SK-N-SH (cell line): ENCODE results near the gene FUCA1. TPM values are rescaled to one million over a fixed set of nuclear protein-coding genes. Genes with fewer than 3 reads are reported as not detected.

Experiments used
- CTCF ChIA-PET: fragments of 300-600, 350-600 bp; formaldehyde crosslinking; extraction: SDS; loops from one replicate; lab custom pipeline; 2021; lab: Yijun Ruan, JAX
- POLR2A ChIA-PET: fragments of 350-600 bp; sonication (Branson Sonifier 250); formaldehyde crosslinking; extraction: SDS; loops from one replicate; lab custom pipeline; 2020; ENCODE audit warnings: antibody characterized with exemption, inconsistent platforms; lab: Yijun Ruan, JAX
- DNase-seq: peaks from one replicate; pipeline ENCODE4 v3.0.0; 2012
- H2AFZ ChIP-seq: fragments of 200-600 bp; sonication (generic); 2 replicates; pipeline ENCODE4 v1.8.1; 2016; ENCODE audit warnings: antibody characterized with exemption, mild to moderate bottlenecking, low read depth
- H3F3A ChIP-seq: fragments of 200-600 bp; sonication (generic); replicated peaks from 2 replicates; pipeline ENCODE3; 2016; ENCODE audit warnings: antibody characterized with exemption, mild to moderate bottlenecking; ENCODE audit not compliant: insufficient read depth
- H3K27ac ChIP-seq, 2 experiments: fragments of 200-500 bp in 1 of 2; fragments of 200-600 bp in 1 of 2; sonication (Bioruptor generic) in 1 of 2; sonication (generic), shearing (Covaris generic) in 1 of 2; 2 replicates each; pipeline versions ENCODE4 v1.5.1 to v1.6.1; 2014 to 2016; ENCODE audit warnings: low read depth in 2 of 2, inconsistent platforms in 1 of 2, low read length in 1 of 2, mild to moderate bottlenecking in 1 of 2, mixed read lengths in 1 of 2
- H3K27me3 ChIP-seq: fragments of 200-600 bp; sonication (generic), shearing (Covaris generic); 2 replicates; pipeline ENCODE4 v1.6.1; 2016; ENCODE audit warnings: mixed run types; ENCODE audit not compliant: insufficient read depth
- H3K36me3 ChIP-seq, 2 experiments: fragments of 200-500 bp in 1 of 2; fragments of 200-600 bp in 1 of 2; sonication (Bioruptor generic) in 1 of 2; sonication (generic) in 1 of 2; replicated peaks in 1 of 2; 2 replicates each; pipeline versions ENCODE3 to v1.5.1; 2014 to 2016; ENCODE audit warnings: low read length in 1 of 2, mild to moderate bottlenecking in 1 of 2; ENCODE audit not compliant: insufficient read depth in 2 of 2, control insufficient read depth in 1 of 2
- H3K4me1 ChIP-seq, 2 experiments: fragments of 200-500 bp in 1 of 2; fragments of 200-600 bp in 1 of 2; sonication (Bioruptor generic) in 1 of 2; sonication (generic), shearing (Covaris generic) in 1 of 2; 2 replicates each; pipeline versions ENCODE4 v1.5.1 to v1.6.1; 2014 to 2016; ENCODE audit warnings: low read depth in 1 of 2, low read length in 1 of 2, mixed run types in 1 of 2; ENCODE audit not compliant: insufficient read depth in 2 of 2, control insufficient read depth in 1 of 2
- H3K4me2 ChIP-seq: fragments of 200-600 bp; sonication (generic), shearing (Covaris generic); 2 replicates; pipeline ENCODE4 v1.6.1; 2017; ENCODE audit warnings: mixed run types
- H3K4me3 ChIP-seq, 2 experiments: fragments of 200-500 bp in 1 of 2; fragments of 200-600 bp in 1 of 2; sonication (Bioruptor generic) in 1 of 2; sonication (generic), shearing (Covaris generic) in 1 of 2; 2 replicates each; pipeline versions ENCODE4 v1.5.1 to v1.8.1; 2014 to 2016; ENCODE audit warnings: low read depth in 2 of 2, inconsistent platforms in 1 of 2, low read length in 1 of 2, mild to moderate bottlenecking in 1 of 2, mixed read lengths in 1 of 2, moderate library complexity in 1 of 2
- H3K79me2 ChIP-seq: fragments of 200-600 bp; sonication (generic); 2 replicates; pipeline ENCODE4 v1.8.1; 2017; ENCODE audit warnings: mild to moderate bottlenecking; ENCODE audit not compliant: insufficient read depth
- H3K9ac ChIP-seq: fragments of 200-600 bp; sonication (generic); 2 replicates; pipeline ENCODE4 v1.6.1; 2017; ENCODE audit warnings: mixed run types
- H3K9me2 ChIP-seq: fragments of 200-600 bp; sonication (generic); 2 replicates; pipeline ENCODE4 v1.6.1; 2017; ENCODE audit warnings: mixed run types
- H3K9me3 ChIP-seq: fragments of 200-600 bp; sonication (generic); 2 replicates; pipeline ENCODE4 v1.6.1; 2017; ENCODE audit warnings: mixed run types, mild to moderate bottlenecking, moderate library complexity
- H4K20me1 ChIP-seq: fragments of 200-600 bp; sonication (generic); 2 replicates; pipeline ENCODE4 v1.6.1; 2017; ENCODE audit warnings: mild to moderate bottlenecking, mixed run types; ENCODE audit not compliant: insufficient read depth
- EP300 ChIP-seq, 2 experiments: IDR thresholded peaks; 2 replicates each; pipeline versions ENCODE4 v1.4.0 to v1.6.1; 2012; ENCODE audit warnings: borderline replicate concordance in 1 of 2, low read depth in 1 of 2, low read length in 1 of 2
- FOXJ3 ChIP-seq: sonication (generic); formaldehyde crosslinking; IDR thresholded peaks from 2 replicates; pipeline ENCODE4 v1.5.1; 2020; ENCODE audit warnings: mild to moderate bottlenecking, missing genetic modification reagents
- GABPA ChIP-seq: IDR thresholded peaks from 2 replicates; pipeline ENCODE4 v1.4.0; 2012; ENCODE audit warnings: low read depth, mild to moderate bottlenecking
- JUND ChIP-seq: IDR thresholded peaks from 2 replicates; pipeline ENCODE4 v1.4.0; 2012
- MEF2A ChIP-seq: IDR thresholded peaks from 2 replicates; pipeline ENCODE4 v1.4.0; 2012; ENCODE audit warnings: low read depth, borderline replicate concordance
- NFIC ChIP-seq: IDR thresholded peaks from 2 replicates; pipeline ENCODE4 v1.4.0; 2012; ENCODE audit warnings: borderline replicate concordance
- RCOR1 ChIP-seq: fragments of 150-350 bp; IDR thresholded peaks from 2 replicates; pipeline ENCODE4 v1.6.1; 2017; ENCODE audit warnings: antibody characterized with exemption, low read length
- WGBS: methylation state at CpG from one replicate; pipeline ENCODE4 v1.1.6; 2017; ENCODE audit warnings: low lambda C conversion rate; 5-methylcytosine and 5-hydroxymethylcytosine counted together
- polyA plus RNA-seq, 3 experiments: library from polyadenylated mRNA; depleted of rRNA; stranded (reverse); fragments of >200 nt; gene quantifications; 2 replicates each; pipeline ENCODE4 v1.2.3, GENCODE V29; 2012
- TF ChIP-seq, protein P1 (sequence below): IDR thresholded peaks from 2 replicates; pipeline ENCODE4 v1.4.0; 2012; ENCODE audit warnings: low read depth
- TF ChIP-seq, protein P2 (sequence below): IDR thresholded peaks from 2 replicates; pipeline ENCODE4 v1.6.1; 2012; ENCODE audit warnings: mild to moderate bottlenecking, low read depth, low read length, moderate library complexity
- TF ChIP-seq, protein P3 (sequence below): fragments of 200-600 bp; sonication (generic); IDR thresholded peaks from 2 replicates; pipeline ENCODE4 v1.6.1; 2017; ENCODE audit warnings: antibody characterized with exemption, mild to moderate bottlenecking, moderate library complexity

The FUCA1 gene
- polyA plus RNA-seq, 1 of the 3 experiments (the other 2 are of a cell fraction) = 31.9 TPM

DNA sequence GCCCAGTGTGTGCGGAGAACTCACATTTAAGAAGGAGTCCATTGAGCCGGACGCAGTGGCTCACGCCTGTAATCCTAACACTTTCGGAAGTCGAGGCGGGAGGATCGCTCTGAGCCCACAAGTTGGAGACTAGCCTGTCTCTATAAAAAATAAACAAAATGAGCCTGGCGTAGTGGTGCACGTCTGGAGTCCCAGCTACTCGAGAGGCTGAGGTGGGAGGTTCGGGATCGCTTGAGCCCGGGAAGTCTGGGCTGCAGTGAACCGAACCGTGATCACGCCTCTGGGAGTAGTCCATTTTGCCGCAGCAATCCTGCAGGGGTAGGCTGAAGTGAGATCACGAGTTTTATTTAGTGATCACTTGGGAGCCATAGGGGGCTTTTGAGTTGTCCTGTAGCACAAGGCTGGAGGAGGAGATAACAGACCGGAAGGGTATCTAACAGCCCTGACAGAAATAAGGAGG, 497 bp upstream of the FUCA1 start:
- CTCF ChIA-PET = interaction anchor here (0.7 to 4.6 kb wide), 13 partner anchors 11 to 103 kb away, joined by 3 to 31 read pairs (median 4); partner anchors contain the start of gene HMGCL
- Histone ChIP-seq H3K9me3 (no peaks in the 10 kb centered on the region), H3F3A (no peaks in the 10 kb centered on the region), H3K4me1 (peaks cover 0 to 8% of the 10 kb centered on the region in 2 experiments; a peak in 1 of 4 replicates), H3K36me3 (peaks cover 3 to 5% of the 10 kb centered on the region in 2 experiments), H2AFZ (peak overlapping the region; percentile 75; the same call in 1 of the 2 replicates), H3K27me3 (no peaks in the 10 kb centered on the region; the same call in 1 of the 2 replicates), H3K9me2 (no peaks in the 10 kb centered on the region), H3K79me2 (no peaks in the 10 kb centered on the region), H3K4me3 (peak overlapping the region; percentile 75 to 87), H3K9ac (no peak overlapping the region), H4K20me1 (no peaks in the 10 kb centered on the region), H3K4me2 (peak overlapping the region; percentile 99), H3K27ac (no peak overlapping the region)
- TF ChIP-seq, protein P1, sequence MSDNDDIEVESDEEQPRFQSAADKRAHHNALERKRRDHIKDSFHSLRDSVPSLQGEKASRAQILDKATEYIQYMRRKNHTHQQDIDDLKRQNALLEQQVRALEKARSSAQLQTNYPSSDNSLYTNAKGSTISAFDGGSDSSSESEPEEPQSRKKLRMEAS = no peak
- WGBS = 19% methylated on average over 17 of the region's 20 CpGs
- peak; percentile 42 for DNase-seq
- POLR2A ChIA-PET = no interaction called here

DNA sequence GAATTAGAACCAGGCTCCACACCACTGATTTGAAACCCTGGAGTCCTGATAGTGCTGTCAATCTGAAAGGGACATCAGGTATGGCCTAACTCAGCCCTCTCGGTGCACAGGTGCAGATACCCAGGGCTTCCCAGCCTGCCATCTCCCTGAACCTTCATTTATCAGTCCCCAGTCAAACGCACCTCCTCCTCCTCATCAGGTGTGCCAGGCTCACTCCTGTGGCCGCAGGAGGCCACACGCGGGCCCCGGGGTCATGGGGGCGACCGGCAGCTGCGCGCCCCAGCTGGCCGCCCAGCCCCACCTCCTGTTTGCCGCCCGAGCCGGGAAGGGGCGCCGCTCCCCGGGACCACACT, 572 bp downstream of the FUCA1 start:
- Histone ChIP-seq H3F3A (no peaks in the 10 kb centered on the region), H2AFZ (peak overlapping the region; percentile 91), H3K4me1 (peaks cover 0 to 8% of the 10 kb centered on the region in 2 experiments; a peak in 1 of 4 replicates), H3K9ac (peak overlapping the region; percentile 52), H3K27me3 (no peaks in the 10 kb centered on the region; the same call in 1 of the 2 replicates), H3K4me3 (peak overlapping the region; percentile 75 to 87), H3K79me2 (no peaks in the 10 kb centered on the region), H3K36me3 (peaks cover 3 to 7% of the 10 kb centered on the region in 2 experiments), H3K27ac (no peak overlapping the region), H3K9me2 (no peaks in the 10 kb centered on the region), H3K4me2 (peak overlapping the region; percentile 99), H3K9me3 (no peaks in the 10 kb centered on the region), H4K20me1 (no peaks in the 10 kb centered on the region)
- CTCF ChIA-PET = interaction anchor here (0.8 to 4.6 kb wide), 14 partner anchors 12 to 96 kb away, joined by 3 to 31 read pairs (median 4); partner anchors contain the start of genes GALE and HMGCL
- TF ChIP-seq, protein P1 = no peak
- TF ChIP-seq, protein P2, sequence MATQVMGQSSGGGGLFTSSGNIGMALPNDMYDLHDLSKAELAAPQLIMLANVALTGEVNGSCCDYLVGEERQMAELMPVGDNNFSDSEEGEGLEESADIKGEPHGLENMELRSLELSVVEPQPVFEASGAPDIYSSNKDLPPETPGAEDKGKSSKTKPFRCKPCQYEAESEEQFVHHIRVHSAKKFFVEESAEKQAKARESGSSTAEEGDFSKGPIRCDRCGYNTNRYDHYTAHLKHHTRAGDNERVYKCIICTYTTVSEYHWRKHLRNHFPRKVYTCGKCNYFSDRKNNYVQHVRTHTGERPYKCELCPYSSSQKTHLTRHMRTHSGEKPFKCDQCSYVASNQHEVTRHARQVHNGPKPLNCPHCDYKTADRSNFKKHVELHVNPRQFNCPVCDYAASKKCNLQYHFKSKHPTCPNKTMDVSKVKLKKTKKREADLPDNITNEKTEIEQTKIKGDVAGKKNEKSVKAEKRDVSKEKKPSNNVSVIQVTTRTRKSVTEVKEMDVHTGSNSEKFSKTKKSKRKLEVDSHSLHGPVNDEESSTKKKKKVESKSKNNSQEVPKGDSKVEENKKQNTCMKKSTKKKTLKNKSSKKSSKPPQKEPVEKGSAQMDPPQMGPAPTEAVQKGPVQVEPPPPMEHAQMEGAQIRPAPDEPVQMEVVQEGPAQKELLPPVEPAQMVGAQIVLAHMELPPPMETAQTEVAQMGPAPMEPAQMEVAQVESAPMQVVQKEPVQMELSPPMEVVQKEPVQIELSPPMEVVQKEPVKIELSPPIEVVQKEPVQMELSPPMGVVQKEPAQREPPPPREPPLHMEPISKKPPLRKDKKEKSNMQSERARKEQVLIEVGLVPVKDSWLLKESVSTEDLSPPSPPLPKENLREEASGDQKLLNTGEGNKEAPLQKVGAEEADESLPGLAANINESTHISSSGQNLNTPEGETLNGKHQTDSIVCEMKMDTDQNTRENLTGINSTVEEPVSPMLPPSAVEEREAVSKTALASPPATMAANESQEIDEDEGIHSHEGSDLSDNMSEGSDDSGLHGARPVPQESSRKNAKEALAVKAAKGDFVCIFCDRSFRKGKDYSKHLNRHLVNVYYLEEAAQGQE = no peak
- TF ChIP-seq, protein P3, sequence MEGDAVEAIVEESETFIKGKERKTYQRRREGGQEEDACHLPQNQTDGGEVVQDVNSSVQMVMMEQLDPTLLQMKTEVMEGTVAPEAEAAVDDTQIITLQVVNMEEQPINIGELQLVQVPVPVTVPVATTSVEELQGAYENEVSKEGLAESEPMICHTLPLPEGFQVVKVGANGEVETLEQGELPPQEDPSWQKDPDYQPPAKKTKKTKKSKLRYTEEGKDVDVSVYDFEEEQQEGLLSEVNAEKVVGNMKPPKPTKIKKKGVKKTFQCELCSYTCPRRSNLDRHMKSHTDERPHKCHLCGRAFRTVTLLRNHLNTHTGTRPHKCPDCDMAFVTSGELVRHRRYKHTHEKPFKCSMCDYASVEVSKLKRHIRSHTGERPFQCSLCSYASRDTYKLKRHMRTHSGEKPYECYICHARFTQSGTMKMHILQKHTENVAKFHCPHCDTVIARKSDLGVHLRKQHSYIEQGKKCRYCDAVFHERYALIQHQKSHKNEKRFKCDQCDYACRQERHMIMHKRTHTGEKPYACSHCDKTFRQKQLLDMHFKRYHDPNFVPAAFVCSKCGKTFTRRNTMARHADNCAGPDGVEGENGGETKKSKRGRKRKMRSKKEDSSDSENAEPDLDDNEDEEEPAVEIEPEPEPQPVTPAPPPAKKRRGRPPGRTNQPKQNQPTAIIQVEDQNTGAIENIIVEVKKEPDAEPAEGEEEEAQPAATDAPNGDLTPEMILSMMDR = no peak
- no peak for TF ChIP-seq MEF2A
- no peak for TF ChIP-seq FOXJ3 (CRISPR knock-in tag)
- no peak for TF ChIP-seq RCOR1
- no peak for TF ChIP-seq EP300 (IDR thresholded peaks at IDR 0.05; ENCODE audit: borderline replicate concordance in 1 of 2, low read depth in 1 of 2, low read length in 1 of 2)
- no peak for TF ChIP-seq JUND
- TF ChIP-seq GABPA = no peak
- no peak for TF ChIP-seq NFIC
- 10% methylated on average over 12 of the region's 17 CpGs for WGBS
- DNase-seq = no peak
- POLR2A ChIA-PET = no interaction called here
